GM19455 (cell line): ENCODE data around the gene ZNF608.

Experiments used
- ATAC-seq: cut with Tn5 transposase; IDR thresholded peaks from one replicate; pipeline ENCODE4 v1.9.1; 2021; ENCODE audit not compliant: unreplicated experiment

The ZNF608 gene

DNA sequence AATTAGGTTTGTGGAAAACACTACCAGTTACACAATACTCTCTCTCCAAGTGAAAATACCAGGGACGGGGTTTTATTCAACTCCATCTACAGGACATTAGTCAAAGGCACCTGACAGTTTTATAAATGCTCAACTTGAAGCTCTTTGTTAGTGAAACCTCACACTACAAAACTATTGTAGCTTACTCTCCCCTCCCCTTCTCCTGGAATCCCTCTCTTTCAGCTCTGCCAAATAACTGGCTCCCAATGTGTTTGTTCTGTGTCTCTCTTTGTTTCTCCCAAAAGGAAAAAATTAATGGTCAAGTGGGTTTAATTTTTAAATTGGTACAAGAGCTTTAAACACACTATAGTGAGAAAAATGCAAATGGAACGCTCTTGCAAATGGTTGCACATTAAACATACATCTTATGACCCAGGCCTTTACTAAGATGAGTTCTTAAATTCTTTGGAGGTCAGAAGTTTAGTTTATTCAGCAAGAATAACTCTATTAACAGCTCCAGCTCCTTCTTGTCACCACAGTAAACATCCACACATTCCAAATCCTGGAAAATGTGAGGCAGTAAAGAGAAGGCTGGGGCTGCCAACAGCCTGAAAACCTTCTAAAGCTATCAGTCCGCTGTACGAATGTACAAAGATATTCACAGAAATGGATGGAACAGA, 48.4 kb downstream of the ZNF608 start:
- ATAC-seq = no peak

GRCh38 chr5:124697501-124697900, 48.9 kb downstream of the ZNF608 start:
- ATAC-seq = no peak

GRCh38 chr5:124696898-124697297, 49.5 kb downstream of the ZNF608 start:
- no peak for ATAC-seq
